Measurements from ENCODE around the gene CISD2.

DNA sequence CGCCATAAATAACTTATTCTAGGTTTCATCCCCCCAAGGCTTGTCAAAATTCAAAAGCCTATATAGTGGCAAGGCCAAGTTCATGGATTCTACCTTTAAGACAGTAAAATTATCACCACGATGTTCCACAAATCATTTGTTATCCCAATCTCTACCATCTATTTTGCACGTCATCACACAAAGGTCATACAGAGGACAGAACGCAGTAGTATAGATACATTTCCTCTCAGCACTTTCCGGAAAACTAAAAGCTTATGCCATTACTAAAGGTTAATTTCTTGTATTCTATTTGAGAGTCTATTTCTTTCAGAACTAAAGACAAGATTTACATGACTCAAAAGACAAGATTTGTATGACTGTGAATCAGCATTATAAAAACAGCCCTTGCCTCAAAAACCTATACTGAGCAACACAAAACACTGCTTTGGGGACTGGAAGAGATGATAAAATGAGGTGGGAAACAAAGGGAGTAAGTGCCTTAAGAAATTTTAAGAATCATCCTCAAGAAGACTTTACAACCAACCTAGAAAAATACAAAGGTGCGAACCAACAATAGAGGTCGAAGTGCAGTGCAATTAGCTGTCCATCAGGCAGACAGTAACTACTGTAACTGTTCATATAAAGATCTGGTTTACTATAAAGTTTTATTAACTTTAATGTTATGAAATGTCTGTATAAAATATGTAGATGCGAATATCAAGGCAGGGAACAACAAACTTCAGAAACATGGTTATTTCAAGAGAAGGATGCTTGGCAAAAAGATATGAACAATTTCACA is 49.0 kb upstream of the CISD2 start:
- TF ChIP-seq, protein P1, sequence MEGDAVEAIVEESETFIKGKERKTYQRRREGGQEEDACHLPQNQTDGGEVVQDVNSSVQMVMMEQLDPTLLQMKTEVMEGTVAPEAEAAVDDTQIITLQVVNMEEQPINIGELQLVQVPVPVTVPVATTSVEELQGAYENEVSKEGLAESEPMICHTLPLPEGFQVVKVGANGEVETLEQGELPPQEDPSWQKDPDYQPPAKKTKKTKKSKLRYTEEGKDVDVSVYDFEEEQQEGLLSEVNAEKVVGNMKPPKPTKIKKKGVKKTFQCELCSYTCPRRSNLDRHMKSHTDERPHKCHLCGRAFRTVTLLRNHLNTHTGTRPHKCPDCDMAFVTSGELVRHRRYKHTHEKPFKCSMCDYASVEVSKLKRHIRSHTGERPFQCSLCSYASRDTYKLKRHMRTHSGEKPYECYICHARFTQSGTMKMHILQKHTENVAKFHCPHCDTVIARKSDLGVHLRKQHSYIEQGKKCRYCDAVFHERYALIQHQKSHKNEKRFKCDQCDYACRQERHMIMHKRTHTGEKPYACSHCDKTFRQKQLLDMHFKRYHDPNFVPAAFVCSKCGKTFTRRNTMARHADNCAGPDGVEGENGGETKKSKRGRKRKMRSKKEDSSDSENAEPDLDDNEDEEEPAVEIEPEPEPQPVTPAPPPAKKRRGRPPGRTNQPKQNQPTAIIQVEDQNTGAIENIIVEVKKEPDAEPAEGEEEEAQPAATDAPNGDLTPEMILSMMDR (IDR thresholded peaks at IDR 0.05; ENCODE audit: low read depth, low read length, poor library complexity, severe bottlenecking) = no peak
- no peak for TF ChIP-seq EZH2phosphoT487 (IDR thresholded peaks at IDR 0.05; ENCODE audit: borderline replicate concordance, low read length)

Measured in DOHH2 (cell line).